Osteoblast (primary cell): Measurements from ENCODE around the gene CLDN19. TPM values are rescaled to one million over a fixed set of nuclear protein-coding genes. Genes with fewer than 3 reads are reported as not detected.
"Not testable (repeated sequence)": the region's sequence is repeated elsewhere in the genome, so short reads cannot be mapped to it uniquely, and the experiment has no call there.

Source experiments
- DNase-seq: peaks from one replicate; pipeline ENCODE4 v3.0.0; 2011; ENCODE audit warnings: low spot score, mixed read lengths; ENCODE audit not compliant: insufficient read length; ENCODE audit errors: missing footprints
- H2AFZ ChIP-seq: 2 replicates; pipeline ENCODE4 v1.6.0; 2011; ENCODE audit warnings: mild to moderate bottlenecking, low read length
- H3K27ac ChIP-seq: 2 replicates; pipeline ENCODE4 v1.5.1; 2011; ENCODE audit warnings: mild to moderate bottlenecking, low read depth, low read length, moderate library complexity
- H3K27me3 ChIP-seq: 2 replicates; pipeline ENCODE4 v1.6.0; 2012; ENCODE audit warnings: mild to moderate bottlenecking, control low read depth, inconsistent platforms, low read length, moderate library complexity; ENCODE audit not compliant: insufficient read depth
- H3K36me3 ChIP-seq: 2 replicates; pipeline ENCODE4 v1.5.1; 2011; ENCODE audit warnings: mild to moderate bottlenecking, low read length, control low read depth, moderate library complexity; ENCODE audit not compliant: insufficient read depth
- H3K4me1 ChIP-seq: 2 replicates; pipeline ENCODE4 v1.5.1; 2011; ENCODE audit warnings: mild to moderate bottlenecking, low read length, control low read depth, moderate library complexity; ENCODE audit not compliant: insufficient read depth
- H3K4me2 ChIP-seq: 2 replicates; pipeline ENCODE4 v1.6.0; 2011; ENCODE audit warnings: mild to moderate bottlenecking, low read length; ENCODE audit not compliant: insufficient read depth
- H3K4me3 ChIP-seq: fragments of 200-600 bp; sonication (generic); 3 replicates; pipeline ENCODE4 v1.5.1; 2012; ENCODE audit warnings: mild to moderate bottlenecking, low read length, inconsistent platforms; ENCODE audit not compliant: insufficient read depth
- H3K79me2 ChIP-seq: 2 replicates; pipeline ENCODE4 v1.6.0; 2012; ENCODE audit warnings: mild to moderate bottlenecking, low read length, control low read depth, inconsistent platforms; ENCODE audit not compliant: insufficient read depth
- H3K9me3 ChIP-seq: 2 replicates; pipeline ENCODE4 v1.5.1; 2011; ENCODE audit warnings: low read depth, low read length, control low read depth
- H4K20me1 ChIP-seq: 2 replicates; pipeline ENCODE4 v1.6.0; 2012; ENCODE audit warnings: mild to moderate bottlenecking, low read length, control low read depth; ENCODE audit not compliant: insufficient read depth
- total RNA-seq: library from RNA; depleted of rRNA; stranded (reverse); fragments of >200 nt; gene quantifications from 2 replicates; pipeline ENCODE4 v1.2.3, GENCODE V29; 2012
- TF ChIP-seq, protein P1 (sequence below): IDR thresholded peaks from 2 replicates; pipeline ENCODE4 v1.5.1; 2011; ENCODE audit warnings: mild to moderate bottlenecking, low read depth, low read length, moderate library complexity; ENCODE audit errors: extremely low read depth

Gene CLDN19
- total RNA-seq, 1 donor = not detected

DNA sequence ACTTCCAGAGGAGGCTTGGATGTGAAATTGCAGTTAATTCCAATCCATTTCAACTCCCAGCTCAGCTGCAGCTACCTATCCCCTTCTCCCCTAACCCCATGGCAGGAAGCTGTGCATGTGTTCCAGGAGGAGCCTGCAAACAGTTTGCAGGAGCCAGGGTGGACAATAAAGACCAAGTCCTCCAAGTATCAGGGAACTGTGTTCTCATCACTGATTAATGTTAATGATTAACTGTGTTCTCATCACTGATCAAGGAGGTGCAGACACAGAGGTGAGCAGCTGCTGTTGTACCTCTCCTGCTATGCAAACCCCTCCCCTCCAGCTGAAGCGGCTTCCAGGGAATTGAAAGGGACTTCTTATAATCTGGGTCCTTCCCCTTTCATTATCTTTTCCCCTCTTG is 19.2 kb downstream of the CLDN19 start:
- Histone ChIP-seq H3K4me3 (no peak overlapping the region), H3K79me2 (no peaks in the 10 kb centered on the region), H3K4me2 (no peak overlapping the region), H3K4me1 (no peaks in the 10 kb centered on the region), H3K27me3 (no peaks in the 10 kb centered on the region), H4K20me1 (no peaks in the 10 kb centered on the region), H3K36me3 (no peaks in the 10 kb centered on the region), H2AFZ (no peak overlapping the region), H3K27ac (no peak overlapping the region), H3K9me3 (no peaks in the 10 kb centered on the region)
- peak; percentile 25 for DNase-seq
- TF ChIP-seq, protein P1, sequence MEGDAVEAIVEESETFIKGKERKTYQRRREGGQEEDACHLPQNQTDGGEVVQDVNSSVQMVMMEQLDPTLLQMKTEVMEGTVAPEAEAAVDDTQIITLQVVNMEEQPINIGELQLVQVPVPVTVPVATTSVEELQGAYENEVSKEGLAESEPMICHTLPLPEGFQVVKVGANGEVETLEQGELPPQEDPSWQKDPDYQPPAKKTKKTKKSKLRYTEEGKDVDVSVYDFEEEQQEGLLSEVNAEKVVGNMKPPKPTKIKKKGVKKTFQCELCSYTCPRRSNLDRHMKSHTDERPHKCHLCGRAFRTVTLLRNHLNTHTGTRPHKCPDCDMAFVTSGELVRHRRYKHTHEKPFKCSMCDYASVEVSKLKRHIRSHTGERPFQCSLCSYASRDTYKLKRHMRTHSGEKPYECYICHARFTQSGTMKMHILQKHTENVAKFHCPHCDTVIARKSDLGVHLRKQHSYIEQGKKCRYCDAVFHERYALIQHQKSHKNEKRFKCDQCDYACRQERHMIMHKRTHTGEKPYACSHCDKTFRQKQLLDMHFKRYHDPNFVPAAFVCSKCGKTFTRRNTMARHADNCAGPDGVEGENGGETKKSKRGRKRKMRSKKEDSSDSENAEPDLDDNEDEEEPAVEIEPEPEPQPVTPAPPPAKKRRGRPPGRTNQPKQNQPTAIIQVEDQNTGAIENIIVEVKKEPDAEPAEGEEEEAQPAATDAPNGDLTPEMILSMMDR = no peak

DNA sequence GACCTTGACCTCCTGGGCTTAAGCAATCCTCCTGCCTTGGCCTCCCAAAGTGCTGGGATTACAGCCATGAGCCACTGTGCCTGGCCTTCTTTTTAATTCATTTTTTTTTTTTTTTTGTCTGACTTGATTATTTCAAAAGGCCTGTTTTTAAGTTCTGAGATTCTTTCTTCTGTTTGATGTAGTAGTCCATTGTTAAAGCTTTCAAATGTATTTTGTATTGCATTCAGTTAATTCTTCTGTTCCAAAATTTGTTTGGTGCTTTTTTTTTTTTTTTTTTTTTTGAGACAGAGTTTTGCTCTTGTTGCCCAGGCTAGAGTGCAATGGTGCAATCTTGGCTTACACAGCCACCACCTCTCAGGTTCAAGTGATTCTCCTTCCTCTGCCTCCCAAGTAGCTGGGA is 25.6 kb downstream of the CLDN19 start:
- H3K27ac ChIP-seq, H3K27me3 ChIP-seq, H2AFZ ChIP-seq, H3K4me1 ChIP-seq, H4K20me1 ChIP-seq, H3K4me3 ChIP-seq, H3K9me3 ChIP-seq, DNase-seq, H3K4me2 ChIP-seq: not testable (repeated sequence)
- Histone ChIP-seq H3K36me3 (peaks cover 14% of the 10 kb centered on the region), H3K79me2 (peaks cover 18% of the 10 kb centered on the region)

DNA sequence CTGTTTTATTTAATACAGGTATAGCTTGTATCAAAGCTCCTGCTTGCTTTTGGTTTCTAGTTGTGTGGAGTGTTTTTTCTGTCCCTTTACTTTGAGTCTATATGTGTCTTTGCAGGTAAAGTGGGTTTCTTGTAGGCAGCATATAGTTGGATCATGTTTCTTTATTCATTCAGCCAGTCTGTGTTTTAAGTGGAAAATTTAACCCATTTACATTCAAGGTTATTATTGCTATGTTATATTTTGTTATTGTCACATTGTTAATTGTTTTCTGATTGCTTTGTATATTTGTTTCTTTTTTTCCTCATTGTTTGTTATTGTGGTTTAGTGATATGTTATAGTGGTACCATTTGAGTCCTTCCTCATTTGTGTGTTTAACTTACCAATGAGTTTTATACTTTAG is 26.7 kb downstream of the CLDN19 start:
- H3K36me3 ChIP-seq = peaks cover 14% of the 10 kb centered on the region
- TF ChIP-seq, protein P1 = no peak
- no peaks in the 10 kb centered on the region for H4K20me1 ChIP-seq
- H3K79me2 ChIP-seq = peaks cover 24% of the 10 kb centered on the region
- no peaks in the 10 kb centered on the region for H3K9me3 ChIP-seq
- H3K27ac ChIP-seq = no peak overlapping the region
- DNase-seq = no peak
- no peaks in the 10 kb centered on the region for H3K4me1 ChIP-seq
- H2AFZ ChIP-seq = no peak overlapping the region
- no peak overlapping the region for H3K4me3 ChIP-seq
- no peaks in the 10 kb centered on the region for H3K27me3 ChIP-seq
- H3K4me2 ChIP-seq = no peak overlapping the region

DNA sequence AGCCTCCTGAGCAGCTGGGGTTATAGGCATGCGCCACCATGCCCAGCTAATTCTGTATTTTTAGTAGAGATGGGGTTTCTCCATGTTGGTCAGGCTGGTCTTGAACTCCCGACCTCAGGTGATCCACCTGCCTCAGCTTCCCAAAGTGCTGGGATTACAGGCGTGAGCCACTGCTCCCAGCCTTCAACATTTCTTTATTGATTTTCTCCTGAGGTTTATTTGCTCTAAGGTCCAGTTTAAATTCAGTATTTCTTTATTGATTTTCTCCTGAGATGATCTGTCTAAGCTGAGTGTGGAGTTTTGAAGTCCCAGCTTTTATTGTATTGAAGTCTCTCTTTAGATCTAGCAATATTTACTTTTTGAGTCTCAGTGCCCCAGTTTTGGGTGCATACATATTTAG is 27.2 kb downstream of the CLDN19 start:
- H3K79me2 ChIP-seq = peaks cover 26% of the 10 kb centered on the region
- H3K36me3 ChIP-seq = peaks cover 18% of the 10 kb centered on the region
- H3K9me3 ChIP-seq, H2AFZ ChIP-seq, DNase-seq, H3K4me3 ChIP-seq, H4K20me1 ChIP-seq, H3K4me1 ChIP-seq, H3K27me3 ChIP-seq, H3K4me2 ChIP-seq, H3K27ac ChIP-seq: not testable (repeated sequence)

DNA sequence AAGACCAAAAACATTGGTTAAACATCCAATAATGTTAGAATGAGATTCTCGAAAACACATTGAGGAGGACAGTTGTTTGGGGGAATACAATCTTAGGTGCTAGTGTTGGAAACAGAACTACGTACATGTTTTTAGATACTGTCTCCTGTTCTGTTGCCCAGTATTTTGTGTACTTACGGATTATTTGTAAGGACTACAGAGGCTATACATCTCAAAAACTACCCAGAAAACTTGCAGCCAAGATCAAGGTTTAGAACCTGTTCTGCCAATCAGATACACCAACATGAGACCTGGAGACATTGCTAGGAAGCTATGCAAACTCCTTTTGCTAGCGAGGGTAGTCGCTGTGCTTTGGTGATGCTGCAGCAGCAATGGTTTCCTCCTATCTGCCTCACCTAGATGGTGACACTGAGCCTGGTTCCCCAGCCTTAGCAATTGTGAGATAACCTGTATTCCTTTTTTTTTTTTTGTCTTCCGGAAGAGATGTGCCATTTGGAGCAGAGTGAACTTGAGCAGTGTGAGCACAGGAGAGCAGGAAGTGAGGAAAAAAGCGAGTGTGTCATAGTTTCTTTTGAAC is 36.1 kb downstream of the CLDN19 start:
- Histone ChIP-seq H3K4me1 (no peaks in the 10 kb centered on the region), H3K27ac (no peak overlapping the region), H3K9me3 (no peaks in the 10 kb centered on the region), H3K79me2 (peaks cover 46% of the 10 kb centered on the region), H4K20me1 (peaks cover 3% of the 10 kb centered on the region), H3K4me2 (no peak overlapping the region), H2AFZ (no peak overlapping the region), H3K27me3 (no peaks in the 10 kb centered on the region), H3K36me3 (peaks cover 71% of the 10 kb centered on the region), H3K4me3 (no peak overlapping the region)
- TF ChIP-seq, protein P1 = no peak
- DNase-seq = no peak
